Kidney (tissue), 14 donors: Measurements from ENCODE around the gene NAPA. TPM values are rescaled to one million over a fixed set of nuclear protein-coding genes. Genes with fewer than 3 reads are reported as not detected.
A peak's percentile ranks its signal among the peaks of the same experiment; 100 is the strongest.

Experiments used
- DNase-seq, 5 donors: peaks; one replicate each; pipeline ENCODE4 v3.0.0-alpha.2; 2013 to 2020
- FAIRE-seq: peaks from 2 replicates; lab custom pipeline; 2012; peaks lifted over from hg19 to GRCh38; lab: Jason Lieb, UNC
- H3K27ac ChIP-seq, 2 donors: one replicate each; pipeline ENCODE4 v1.7.0; 2013; ENCODE audit warnings: low read depth in 2 of 2, low read length in 2 of 2, inconsistent platforms in 1 of 2
- H3K27me3 ChIP-seq: one replicate; pipeline ENCODE4 v1.7.1; 2013; ENCODE audit warnings: low read length, inconsistent platforms; ENCODE audit not compliant: control insufficient read depth, insufficient read depth
- H3K36me3 ChIP-seq, 3 donors: one replicate each; pipeline versions ENCODE4 v1.7.0 to v1.7.1; 2013; ENCODE audit warnings: low read length in 3 of 3, control low read depth in 1 of 3, inconsistent platforms in 1 of 3; ENCODE audit not compliant: insufficient read depth in 3 of 3, control insufficient read depth in 2 of 3
- H3K4me1 ChIP-seq, 3 donors: one replicate each; pipeline versions ENCODE4 v1.7.0 to v1.7.1; 2013; ENCODE audit warnings: low read length in 3 of 3, inconsistent platforms in 1 of 3, low read depth in 1 of 3; ENCODE audit not compliant: control insufficient read depth in 2 of 3, insufficient read depth in 2 of 3
- H3K4me3 ChIP-seq, 3 donors: one replicate each; pipeline versions ENCODE4 v1.7.0 to v1.8.1; 2013; ENCODE audit warnings: low read length in 3 of 3, control low read depth in 1 of 3, inconsistent platforms in 1 of 3
- H3K9ac ChIP-seq, 3 donors: one replicate each; pipeline versions ENCODE4 v1.7.0 to v1.7.1; 2013; ENCODE audit warnings: low read length in 3 of 3, control low read depth in 1 of 3, inconsistent platforms in 1 of 3
- H3K9me3 ChIP-seq, 3 donors: one replicate each; pipeline versions ENCODE4 v1.7.0 to v1.7.1; 2013; ENCODE audit warnings: low read length in 3 of 3, control low read depth in 1 of 3, inconsistent platforms in 1 of 3; ENCODE audit not compliant: control insufficient read depth in 2 of 3, insufficient read depth in 1 of 3
- CTCF ChIP-seq: IDR thresholded peaks from 3 replicates; pipeline ENCODE4 v1.5.1; 2012; ENCODE audit warnings: mild to moderate bottlenecking, moderate library complexity, borderline replicate concordance; ENCODE audit not compliant: insufficient read depth; ENCODE audit errors: extremely low read depth
- intact Hi-C: fragments of 100-400 bp; cut with DNase I; formaldehyde crosslinking; loops from one replicate; pipeline ENCODE4 v1.11.1; 2022
- polyA plus RNA-seq: library from polyadenylated mRNA; stranded (reverse); fragments of 350-450 nt; fragmentation: Illumina TruSeq; extraction: RNeasy Lipid Tissue Mini Kit (QIAGEN cat#74804); gene quantifications from one replicate; pipeline ENCODE4 v1.2.3, GENCODE V29; 2014; ENCODE audit warnings: low read depth, low replicate concordance; ENCODE audit not compliant: insufficient read depth
- total RNA-seq: library from RNA; stranded (reverse); fragmentation: NEBNext Ultra II Directional; extraction: Animal tissue kit (Norgen Biotek cat#: 25700); gene quantifications from one replicate; pipeline ENCODE4 v1.2.1, GENCODE V29; 2021
- donor health status: control.
- donor health status: control.
- donor health status: control.
- donor health status: control.
- donor health status: control.
- donor health status: DM: yes; HTN: yes; CAD: no.
- donor health status: Normal renal cell carcinoma (clear cell type).

Gene NAPA
- total and polyA plus RNA-seq, 2 donors from 2014 or later: 136 to 213 TPM

- Histone ChIP-seq H3K9ac (peak overlapping the region; percentile 90 to 100 (median 99)), H3K36me3 (no peaks in the 10 kb centered on the region), H3K4me3 (peak overlapping the region; percentile 91 to 99 (median 97)), H3K4me1 (peaks cover 4 to 42% (median 39%) of the 10 kb centered on the region in 3 donors), H3K9me3 (no peaks in the 10 kb centered on the region), H3K27me3 (no peaks in the 10 kb centered on the region), H3K27ac (peak overlapping the region; percentile 99)
- peak in 1 of 5 donors; percentile 13 for DNase-seq
- no peak for FAIRE-seq
- no peak for TF ChIP-seq CTCF
- intact Hi-C loops: no loop called here
Measured at GRCh38 chr19:47514151-47514868, 553 bp downstream of the NAPA start.

GRCh38 chr19:47512948-47513319, 1.9 kb downstream of the NAPA start:
- H3K27me3 ChIP-seq: no peaks in the 10 kb centered on the region
- no peaks in the 10 kb centered on the region for H3K36me3 ChIP-seq
- no peaks in the 10 kb centered on the region for H3K9me3 ChIP-seq
- no peak for TF ChIP-seq CTCF
- peaks cover 4 to 50% (median 49%) of the 10 kb centered on the region in 3 donors for H3K4me1 ChIP-seq
- peak overlapping the region in 2 of 3 donors; percentile 61 to 100 for H3K9ac ChIP-seq
- peak overlapping the region; percentile 84 to 90 for H3K27ac ChIP-seq
- intact Hi-C loops: no loop called here
- no peak for FAIRE-seq
- peak overlapping the region in 2 of 3 donors; percentile 64 to 99 for H3K4me3 ChIP-seq
- no peak for DNase-seq

GRCh38 chr19:47512183-47512947, 2.5 kb downstream of the NAPA start:
- Histone ChIP-seq H3K27me3 (no peaks in the 10 kb centered on the region), H3K27ac (peak overlapping the region; percentile 84 to 90), H3K36me3 (no peaks in the 10 kb centered on the region), H3K9me3 (no peaks in the 10 kb centered on the region), H3K9ac (peak overlapping the region in 2 of 3 donors; percentile 34 to 100), H3K4me3 (peak overlapping the region; percentile 16 to 99 (median 64)), H3K4me1 (peaks cover 4 to 56% (median 54%) of the 10 kb centered on the region in 3 donors)
- no peak for TF ChIP-seq CTCF
- FAIRE-seq: no peak
- DNase-seq: peak in 2 of 5 donors; percentile 37 to 71
- intact Hi-C loops: no loop called here
